NCI-H82 (cell line): ENCODE results near the gene PRSS27.
"Not testable (repeated sequence)": the region's sequence is repeated elsewhere in the genome, so short reads cannot be mapped to it uniquely, and the experiment has no call there.

ENCODE experiments used
- DNase-seq: peaks from one replicate; lab custom pipeline; 2025; lab: John Stamatoyannopoulos, UW

The PRSS27 gene

GRCh38 chr16:2724088-2724676 lies 4.2 kb upstream of the PRSS27 start:
- DNase-seq, result no peak

- DNase-seq, result not testable (repeated sequence)
Measured at GRCh38 chr16:2721634-2722173, 1.7 kb upstream of the PRSS27 start.

GRCh38 chr16:2720719-2721633 lies 952 bp upstream of the PRSS27 start:
- peak; percentile 95 for DNase-seq

- peak; percentile 35 for DNase-seq
Measured at GRCh38 chr16:2719328-2720063, 528 bp downstream of the PRSS27 start.

- DNase-seq, result no peak
Measured at GRCh38 chr16:2717383-2718263, 2.4 kb downstream of the PRSS27 start.

- DNase-seq, result no peak
Measured at GRCh38 chr16:2716948-2717347, 3.1 kb downstream of the PRSS27 start.

GRCh38 chr16:2715966-2716885 lies 3.8 kb downstream of the PRSS27 start:
- DNase-seq, result no peak

- DNase-seq, result peak; percentile 19
Measured at GRCh38 chr16:2715519-2715918, 4.5 kb downstream of the PRSS27 start.

GRCh38 chr16:2715064-2715463 lies 5.0 kb downstream of the PRSS27 start:
- no peak for DNase-seq

GRCh38 chr16:2713985-2714774 lies 5.8 kb downstream of the PRSS27 start:
- DNase-seq, result no peak

GRCh38 chr16:2713523-2713922 lies 6.5 kb downstream of the PRSS27 start:
- DNase-seq, result no peak

- no peak for DNase-seq
Measured at GRCh38 chr16:2712546-2712945, 7.5 kb downstream of the PRSS27 start.

- no peak for DNase-seq
Measured at GRCh38 chr16:2712063-2712441, 8.0 kb downstream of the PRSS27 start.

GRCh38 chr16:2711370-2712062 lies 8.5 kb downstream of the PRSS27 start:
- DNase-seq, result no peak

- no peak for DNase-seq
Measured at GRCh38 chr16:2710711-2711231, 9.3 kb downstream of the PRSS27 start.

- DNase-seq, result no peak
Measured at GRCh38 chr16:2710021-2710710, 9.9 kb downstream of the PRSS27 start.

- no peak for DNase-seq
Measured at GRCh38 chr16:2709588-2709984, 10.4 kb downstream of the PRSS27 start.

GRCh38 chr16:2708955-2709587 lies 11.0 kb downstream of the PRSS27 start:
- DNase-seq, result no peak
